Measurements from ENCODE around the gene CRYBG3.

Gene CRYBG3

DNA sequence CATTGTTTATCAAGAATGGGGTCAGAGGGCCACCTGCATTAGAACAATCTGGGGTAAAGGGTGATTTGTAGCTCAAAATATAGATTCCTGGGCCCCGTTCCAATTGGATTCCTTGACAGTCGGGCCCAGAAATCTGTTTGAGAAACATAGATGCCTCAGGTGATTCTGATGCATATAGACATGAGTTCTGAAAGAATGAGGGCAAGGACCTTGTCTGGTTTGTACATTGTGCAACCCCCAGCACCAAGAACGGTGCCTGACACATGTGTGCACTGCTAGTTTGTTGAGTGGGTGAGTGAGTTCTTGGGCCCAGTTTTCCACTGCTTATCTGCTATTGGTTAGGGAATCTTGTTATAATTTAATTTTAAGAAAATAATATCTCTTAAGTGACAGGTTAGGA is 16.6 kb downstream of the CRYBG3 start:
- no peak for DNase-seq (ENCODE audit: low read depth)

DNA sequence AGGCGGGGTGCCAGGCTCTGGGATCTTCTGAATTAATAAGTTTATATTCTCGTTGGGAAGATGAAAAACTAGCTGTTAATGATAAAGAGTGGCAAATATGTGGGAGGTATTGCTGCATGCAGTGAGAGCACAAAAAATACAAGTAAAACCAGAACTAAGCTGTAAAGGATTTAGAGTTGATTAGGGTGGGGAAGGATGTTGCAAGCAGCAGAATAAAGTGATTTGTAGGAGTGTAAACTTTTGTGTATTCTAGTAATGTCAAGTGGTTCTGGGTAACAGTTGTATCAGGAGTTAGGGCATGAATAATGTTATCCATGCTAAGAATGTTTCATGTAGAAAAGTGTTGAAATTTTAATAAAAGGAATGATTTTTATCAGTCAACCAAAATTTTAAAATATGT is 18.1 kb downstream of the CRYBG3 start:
- no peak for DNase-seq (ENCODE audit: low read depth)

DNA sequence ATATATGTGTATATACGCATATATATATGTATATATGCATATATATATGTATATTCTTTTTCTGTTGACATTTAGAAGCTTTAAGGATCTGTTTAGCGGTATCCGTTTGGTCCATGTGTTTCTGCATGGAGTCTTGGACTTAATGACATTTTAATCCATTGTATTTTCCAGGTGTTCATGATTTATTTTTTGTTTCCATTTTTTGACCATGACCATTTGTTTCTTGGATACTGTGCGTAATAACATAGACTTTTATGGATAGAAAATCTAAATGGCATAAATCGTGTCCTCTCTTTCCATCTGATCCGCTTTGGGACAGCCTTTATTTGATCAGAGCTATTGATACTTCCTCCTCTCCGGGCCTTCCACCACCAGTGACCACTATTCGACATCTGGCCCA is 19.5 kb downstream of the CRYBG3 start:
- no peak for DNase-seq (ENCODE audit: low read depth)

DNA sequence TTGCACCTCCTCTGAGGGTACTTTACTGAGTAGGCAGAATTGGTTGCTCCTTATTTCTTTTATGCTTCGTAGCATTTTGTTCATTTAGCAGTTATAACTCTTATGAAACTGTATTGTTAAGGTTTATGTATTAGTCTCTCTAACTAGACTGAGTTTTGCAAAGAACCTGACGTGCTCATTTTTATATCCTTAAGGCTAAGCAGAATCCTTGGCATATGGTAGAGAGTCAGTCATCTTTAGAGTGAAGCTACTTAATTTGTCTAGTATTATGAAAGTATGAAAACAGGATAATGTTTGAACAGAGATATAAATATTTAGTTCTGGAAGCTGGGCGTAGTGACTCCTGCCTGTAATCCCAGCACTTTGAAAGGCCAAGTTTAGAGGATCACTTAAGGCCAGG is 20.1 kb downstream of the CRYBG3 start:
- DNase-seq (ENCODE audit: low read depth): no peak

DNA sequence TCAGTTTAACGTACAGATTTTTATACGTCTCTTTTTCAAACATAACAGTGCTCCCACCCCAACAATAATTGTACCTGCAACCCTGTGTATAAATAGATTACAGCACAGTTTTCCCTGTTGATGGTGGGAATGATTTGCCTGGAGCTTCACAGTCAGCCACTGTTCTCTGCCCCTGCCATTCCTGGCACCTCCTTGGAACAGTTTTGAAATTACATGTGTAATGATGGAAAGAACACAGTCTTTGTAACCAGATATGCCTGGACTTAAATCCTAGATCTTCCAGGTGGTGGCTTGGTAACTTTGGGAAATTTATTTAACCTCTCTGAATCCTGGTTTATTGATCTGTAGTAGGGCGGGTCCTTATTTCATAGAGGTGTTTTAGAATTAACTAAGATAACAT is 27.0 kb downstream of the CRYBG3 start:
- no peak for DNase-seq (ENCODE audit: low read depth)

DNA sequence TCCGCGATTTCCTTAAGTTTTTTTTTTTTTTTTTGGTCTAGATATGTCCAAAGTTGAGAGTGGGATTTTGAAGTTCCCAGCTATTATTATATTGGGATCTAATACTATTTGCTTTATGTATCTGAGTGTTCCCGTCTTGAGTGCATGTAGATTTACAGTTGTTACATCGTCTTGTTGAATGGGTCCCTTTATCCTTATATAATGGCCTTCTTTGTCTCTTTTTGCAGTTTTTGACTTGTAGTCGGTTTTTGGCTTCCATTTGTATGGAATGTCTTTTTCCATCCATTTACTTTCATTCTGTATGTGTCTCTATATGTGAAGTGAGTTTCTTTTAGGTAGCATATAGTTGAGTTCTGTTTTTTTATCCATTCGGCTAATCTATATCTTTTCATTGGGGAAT is 35.6 kb downstream of the CRYBG3 start:
- no peak for DNase-seq (ENCODE audit: low read depth)

DNA sequence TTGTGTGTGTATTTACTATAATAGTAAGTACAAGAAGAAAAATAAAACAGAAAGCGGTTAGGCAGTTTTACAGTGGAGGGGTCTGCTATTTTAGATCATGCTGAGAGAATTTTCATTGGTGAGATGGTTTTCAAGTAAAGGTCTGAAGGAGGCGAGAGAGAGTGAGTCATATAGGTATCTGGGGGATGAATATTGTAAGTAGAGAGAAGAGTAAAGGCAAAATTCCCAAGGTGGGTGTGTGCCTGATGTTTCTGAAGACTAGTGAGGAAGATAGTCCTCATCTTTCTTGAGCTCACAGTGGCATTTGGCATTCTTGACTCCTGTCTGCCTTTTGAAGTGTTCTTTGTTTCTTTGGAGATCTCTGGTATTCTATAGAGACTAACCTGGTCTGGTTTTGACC is 38.6 kb downstream of the CRYBG3 start:
- no peak for DNase-seq (ENCODE audit: low read depth)

DNA sequence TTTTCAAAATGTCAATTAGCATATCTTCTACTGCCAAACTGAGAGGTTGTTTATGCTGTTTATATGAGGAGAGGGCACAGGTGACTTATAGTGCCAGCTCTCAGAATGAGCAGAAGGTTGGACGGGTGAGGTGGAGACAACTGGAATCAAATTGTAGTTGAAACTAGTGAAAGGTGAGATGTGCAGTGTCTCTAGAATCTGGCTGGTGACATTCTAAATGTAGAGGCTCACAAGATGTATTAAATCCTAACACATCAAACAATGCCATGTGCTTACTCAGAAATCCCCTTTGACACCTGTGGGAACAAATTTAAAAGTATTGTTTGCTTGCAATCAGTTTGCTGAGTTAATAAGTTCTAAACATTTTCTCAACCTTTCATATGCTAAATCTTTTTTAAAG is 40.8 kb downstream of the CRYBG3 start:
- no peak for DNase-seq (ENCODE audit: low read depth)

DNA sequence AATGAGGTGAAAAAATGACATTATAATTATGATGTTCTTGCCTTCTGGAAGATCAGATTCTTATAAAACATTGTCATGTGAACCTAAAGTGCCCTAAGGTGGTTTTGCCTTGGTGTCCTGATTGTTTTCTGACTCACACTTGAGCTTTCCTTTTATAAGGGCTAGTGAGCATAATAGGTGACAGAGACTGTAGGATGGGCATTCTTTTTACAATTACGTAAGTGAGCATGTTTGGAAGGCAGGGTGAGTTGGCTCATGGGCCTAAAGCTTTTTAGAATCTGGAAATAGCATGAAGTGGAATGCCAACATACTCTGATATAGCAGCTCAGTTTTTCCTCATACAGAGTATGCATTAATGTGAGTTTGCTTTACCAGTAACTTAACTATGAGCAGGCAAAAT is 41.2 kb downstream of the CRYBG3 start:
- no peak for DNase-seq (ENCODE audit: low read depth)

DNA sequence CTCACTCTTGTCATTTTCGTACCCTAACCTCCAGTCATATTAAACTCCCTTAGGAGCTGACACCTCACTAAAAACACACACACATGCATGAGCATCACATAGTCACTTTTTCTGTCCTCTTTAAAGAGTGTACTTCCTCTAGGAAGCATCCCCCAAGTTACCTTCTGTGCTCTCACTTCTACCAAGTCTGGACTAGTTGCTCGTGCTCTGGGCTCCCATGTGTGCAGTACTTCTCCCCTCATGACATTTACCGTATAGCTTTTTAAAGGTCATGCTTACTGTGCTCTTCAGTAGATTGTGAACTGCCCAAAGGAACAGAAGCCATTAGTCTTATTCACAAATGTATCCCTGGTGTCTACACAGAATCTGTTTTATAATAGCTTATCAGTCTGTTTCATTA is 42.0 kb downstream of the CRYBG3 start:
- DNase-seq (ENCODE audit: low read depth): no peak

DNA sequence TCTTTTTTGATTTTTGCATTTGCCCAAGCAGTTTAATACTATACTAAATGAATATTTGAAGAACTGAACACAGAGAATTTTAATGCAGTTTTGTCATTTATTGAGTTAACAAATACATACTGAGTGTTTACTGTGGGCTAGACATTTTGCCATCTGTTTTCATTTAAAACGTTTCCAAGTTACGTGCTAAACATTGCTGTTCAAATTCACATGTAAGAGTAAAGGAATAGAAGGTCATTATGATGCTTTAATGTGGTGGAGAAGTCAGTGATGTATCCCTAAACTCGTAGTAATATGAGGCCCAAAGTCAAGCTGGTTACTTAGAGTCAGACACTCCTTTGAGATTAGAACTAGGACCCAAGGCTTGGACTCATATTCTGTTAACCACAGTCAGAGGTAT is 49.4 kb downstream of the CRYBG3 start:
- DNase-seq (ENCODE audit: low read depth): no peak

DNA sequence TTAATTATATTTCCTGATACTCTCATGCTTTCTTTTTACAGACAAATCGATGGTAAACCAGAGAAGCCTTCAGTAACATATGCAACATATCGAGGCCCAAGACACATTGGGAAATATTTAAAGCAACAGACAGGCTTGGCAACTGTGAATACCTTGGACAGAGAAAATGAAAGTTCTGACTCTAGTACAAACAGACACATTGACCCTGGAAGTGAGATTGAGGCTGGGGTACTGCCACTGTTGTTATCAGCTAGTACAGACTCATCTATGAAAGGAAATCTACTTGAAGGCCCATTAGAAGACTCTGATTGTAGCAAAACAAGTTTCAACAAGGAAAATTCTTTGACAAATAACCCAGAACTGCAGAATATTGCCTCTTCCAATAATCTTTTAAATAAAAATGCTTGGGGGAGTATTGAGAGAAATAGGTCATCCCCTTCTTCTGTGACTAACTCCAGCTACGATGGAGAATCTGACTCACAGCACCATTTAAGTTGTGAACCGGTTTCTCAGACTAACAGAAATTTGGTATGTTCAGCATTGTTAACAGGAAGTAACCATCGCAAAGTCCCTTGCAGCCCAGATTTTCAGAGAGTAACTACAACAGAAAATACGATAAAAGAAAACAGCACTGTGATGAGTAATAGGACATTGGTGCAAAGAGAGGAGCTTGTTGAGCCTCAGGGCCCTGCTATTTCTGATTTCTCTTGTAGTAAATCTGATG is 50.2 kb downstream of the CRYBG3 start:
- no peak for DNase-seq (ENCODE audit: low read depth)

DNA sequence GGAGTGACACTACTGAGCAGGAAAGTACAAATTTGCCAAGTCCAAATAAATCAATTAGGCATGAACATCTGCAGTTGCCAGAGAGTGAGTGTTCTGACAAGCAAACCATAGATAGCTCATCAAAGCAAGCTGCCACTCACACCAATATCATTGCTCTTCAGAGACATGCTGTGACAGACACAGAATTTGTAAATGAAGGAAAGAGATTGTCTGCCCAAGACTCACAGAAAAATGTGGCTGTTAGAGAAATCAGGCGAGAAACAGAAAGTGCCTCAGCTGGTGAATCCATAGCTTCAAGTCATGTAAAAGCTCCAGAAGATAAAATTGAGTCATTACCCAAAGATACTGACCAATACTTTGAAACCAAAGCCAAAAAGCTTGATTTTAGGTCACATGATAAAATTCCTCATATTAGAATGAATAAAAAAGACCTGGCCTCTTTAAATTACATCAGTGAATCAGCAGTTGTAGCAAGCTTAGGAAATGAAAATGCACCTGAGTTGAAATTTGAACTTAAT is 50.8 kb downstream of the CRYBG3 start:
- DNase-seq (ENCODE audit: low read depth): no peak

DNA sequence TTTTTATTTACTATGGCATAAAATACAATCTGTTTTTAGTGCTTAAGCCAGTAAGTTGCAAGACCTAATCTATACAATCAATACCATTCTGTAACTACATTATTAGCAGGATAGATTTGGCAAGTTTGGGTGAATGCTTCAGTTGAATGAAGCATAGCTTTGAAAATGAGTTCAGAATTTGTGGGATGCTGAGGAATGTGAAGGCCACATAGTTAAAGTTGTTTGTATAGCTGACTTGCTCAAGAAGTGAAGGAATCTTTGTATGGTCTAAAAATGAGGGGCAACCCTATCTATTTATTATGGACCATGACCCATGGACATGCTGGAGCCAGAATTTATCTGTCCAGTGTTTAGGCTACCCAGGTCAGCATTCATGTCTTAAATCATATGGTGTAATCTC is 58.5 kb downstream of the CRYBG3 start:
- no peak for DNase-seq (ENCODE audit: low read depth)

DNA sequence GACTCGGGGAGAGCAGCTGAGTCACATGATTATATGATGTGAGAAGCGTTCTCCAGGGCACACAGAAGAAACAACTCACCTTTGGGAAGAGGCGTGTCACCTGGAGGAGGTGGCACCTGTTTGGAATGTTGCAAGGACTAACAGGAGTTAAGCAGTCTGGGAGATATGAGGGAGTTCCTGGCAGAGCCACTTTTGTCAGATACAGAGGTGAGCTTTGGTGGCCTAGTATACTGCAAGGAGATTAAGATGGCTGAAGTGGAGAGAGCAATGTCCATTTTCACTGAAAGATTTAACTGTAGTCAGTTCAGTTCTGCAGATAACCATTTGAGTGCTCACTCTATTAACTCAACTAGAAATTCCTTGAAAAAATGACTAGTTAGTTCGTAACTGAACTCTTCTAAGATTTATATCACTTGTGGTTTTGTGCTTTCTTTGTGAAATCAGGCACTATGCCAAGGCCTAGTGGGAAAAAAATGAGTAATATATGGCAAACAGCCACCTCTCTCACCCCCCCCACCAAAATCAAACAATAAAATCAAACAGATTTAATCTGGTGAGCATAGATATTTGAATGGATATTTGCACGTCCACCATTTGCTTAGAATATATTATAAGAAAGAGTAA is 61.3 kb downstream of the CRYBG3 start:
- no peak for DNase-seq (ENCODE audit: low read depth)

DNA sequence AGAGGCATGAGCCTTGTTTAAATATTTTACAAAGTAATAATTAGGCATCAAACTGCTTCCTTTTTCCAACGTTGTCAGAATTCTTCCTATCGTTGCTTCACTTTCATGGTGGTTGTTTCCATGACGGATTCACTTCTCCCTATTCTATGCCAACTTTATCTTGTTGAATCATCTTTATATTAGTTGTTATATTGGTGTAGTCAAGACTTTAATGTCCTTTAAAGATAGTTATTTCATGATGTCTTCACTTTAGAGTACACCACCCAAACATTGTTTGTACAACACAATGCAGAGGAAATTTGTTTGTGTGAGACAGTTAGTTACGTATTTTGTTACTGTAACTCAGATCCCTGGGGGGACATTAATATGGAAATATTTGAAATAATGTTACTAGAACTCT is 61.9 kb downstream of the CRYBG3 start:
- DNase-seq (ENCODE audit: low read depth): no peak

DNA sequence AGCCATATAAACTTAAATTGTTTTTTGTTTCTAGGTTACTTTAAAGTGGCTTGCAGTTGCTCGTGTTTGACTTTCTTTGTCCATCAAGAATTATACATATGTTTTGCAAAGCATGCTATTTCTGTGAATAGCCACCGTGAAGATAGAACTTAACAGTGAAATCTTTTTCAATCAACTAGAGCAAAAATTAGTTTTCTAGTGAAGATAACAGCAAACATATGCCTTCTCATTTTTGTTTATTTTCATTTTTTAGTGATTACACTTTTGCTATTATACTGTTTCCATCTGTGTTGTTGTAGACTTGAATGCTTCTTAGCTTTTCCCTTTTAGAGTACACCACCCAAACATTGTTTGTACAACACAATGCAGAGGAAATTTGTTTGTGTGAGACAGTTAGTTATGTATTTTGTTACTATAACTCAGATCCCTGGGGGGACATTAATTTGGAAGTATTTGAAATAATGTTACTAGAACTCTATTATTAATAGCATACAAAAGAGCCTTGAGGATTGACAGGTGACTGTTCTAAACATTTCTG is 62.8 kb downstream of the CRYBG3 start:
- no peak for DNase-seq (ENCODE audit: low read depth)

DNA sequence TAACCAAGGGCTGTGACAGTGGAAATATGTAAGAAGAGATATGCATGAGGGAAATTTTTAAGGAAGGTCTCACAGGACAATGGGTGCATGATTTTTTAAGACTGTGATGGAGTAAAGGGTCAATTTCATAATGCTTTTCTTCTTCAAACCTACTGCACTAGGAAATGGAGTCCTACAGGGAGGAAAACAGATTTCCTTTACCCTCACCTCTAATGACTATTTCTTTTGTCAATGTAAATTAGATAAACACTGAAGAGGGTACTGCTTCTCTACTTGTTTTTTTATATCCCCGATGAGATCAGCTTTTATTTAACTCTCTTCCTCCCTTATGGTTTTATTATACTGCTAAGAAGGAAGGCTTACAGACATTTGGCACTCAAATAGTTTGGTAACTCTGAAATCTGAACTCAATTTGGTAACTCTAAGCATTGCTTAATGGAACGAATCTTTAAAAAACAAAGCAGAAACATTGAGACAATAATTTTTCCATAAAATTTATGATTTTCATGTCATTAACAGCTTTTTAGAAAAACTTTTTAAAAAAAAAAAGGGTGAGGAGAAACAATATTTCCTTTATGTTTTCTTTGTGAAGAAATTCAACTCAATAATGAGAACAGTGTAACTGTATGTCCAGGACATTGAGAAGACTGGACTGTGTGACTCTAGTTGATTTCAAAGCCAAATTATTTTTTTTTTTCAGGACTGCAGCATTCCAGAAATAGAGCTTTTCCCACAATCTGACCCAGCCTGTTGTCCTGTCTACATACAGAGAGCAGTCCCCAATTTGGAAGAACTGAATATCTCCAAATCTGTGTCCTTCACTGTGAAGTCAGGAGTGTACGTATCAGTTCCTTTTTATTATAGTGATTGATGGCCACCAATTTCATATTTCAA is 64.4 kb downstream of the CRYBG3 start:
- no peak for DNase-seq (ENCODE audit: low read depth)

DNA sequence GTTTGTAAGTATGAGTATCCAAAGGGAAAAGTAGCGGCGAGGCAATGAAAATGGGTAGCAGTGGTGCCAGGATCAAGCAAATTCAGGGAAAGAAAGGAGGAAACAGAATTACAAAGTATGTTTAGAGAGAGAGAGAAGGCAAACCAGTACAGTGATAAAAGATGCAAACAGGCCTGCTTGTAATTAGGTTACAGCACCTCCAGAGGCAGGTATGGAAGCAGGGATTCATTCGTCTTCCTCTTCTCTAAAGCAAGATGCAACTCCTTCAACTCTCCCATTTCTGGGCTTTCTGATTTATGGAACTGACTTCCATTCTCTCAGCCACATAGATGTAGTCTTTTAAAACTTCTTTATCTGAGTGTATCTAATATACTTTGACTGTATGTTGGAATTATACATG is 68.0 kb downstream of the CRYBG3 start:
- DNase-seq (ENCODE audit: low read depth): no peak

DNA sequence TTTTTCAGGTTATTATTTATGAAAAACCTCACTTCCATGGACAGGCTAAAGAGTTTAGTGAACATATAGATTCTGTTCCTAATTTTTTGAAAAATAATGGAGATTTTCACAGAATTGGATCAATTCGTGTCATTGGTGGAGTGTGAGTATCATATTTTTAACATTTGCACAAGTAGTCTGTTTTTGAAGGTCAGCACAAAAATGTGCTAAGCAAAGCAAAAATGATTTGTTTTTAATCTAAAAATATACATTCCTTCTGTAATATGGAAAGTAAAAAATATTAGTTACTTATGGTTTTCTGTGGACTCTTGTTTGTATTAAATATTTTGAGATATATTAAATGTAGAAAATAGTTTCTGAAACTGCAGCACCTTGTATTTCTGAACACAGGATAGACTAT is 71.0 kb downstream of the CRYBG3 start:
- DNase-seq (ENCODE audit: low read depth): no peak

DNA sequence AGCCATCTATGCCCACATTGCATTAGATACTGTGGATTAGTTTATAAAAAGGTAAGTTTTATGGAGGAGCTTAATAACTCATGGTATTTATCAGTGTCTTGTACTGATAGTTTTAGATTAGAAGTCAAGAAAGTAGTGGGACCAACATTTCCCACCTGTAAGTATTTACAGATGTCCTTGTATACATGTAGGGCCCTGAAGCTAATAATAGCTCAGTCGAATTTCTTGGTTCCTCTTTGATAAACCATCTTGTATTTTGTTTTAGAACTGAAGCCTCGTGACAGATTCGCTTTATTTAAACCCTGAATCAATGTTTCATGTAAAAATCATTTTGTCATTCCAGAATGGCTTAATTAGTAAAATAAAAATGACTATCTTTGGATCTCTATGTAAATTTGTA is 73.4 kb downstream of the CRYBG3 start:
- no peak for DNase-seq (ENCODE audit: low read depth)

DNA sequence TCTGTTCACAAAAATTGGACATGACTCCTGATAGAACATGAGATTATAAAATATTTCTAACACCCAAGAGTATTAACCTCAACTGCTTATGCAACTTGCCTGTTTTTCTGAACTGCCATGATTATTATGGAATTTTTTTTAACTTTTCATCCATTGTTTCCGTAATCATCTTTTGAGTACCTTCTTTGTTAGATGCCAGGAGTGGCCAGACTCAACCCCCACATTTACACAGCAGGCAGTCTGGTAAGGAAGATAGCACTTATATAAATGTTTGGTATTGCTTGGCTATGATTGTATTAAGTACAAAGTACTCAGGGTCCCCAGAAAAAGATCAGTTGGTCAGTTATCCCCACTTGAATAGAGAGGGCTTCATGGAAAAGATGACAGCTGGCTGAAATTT is 74.3 kb downstream of the CRYBG3 start:
- no peak for DNase-seq (ENCODE audit: low read depth)

DNA sequence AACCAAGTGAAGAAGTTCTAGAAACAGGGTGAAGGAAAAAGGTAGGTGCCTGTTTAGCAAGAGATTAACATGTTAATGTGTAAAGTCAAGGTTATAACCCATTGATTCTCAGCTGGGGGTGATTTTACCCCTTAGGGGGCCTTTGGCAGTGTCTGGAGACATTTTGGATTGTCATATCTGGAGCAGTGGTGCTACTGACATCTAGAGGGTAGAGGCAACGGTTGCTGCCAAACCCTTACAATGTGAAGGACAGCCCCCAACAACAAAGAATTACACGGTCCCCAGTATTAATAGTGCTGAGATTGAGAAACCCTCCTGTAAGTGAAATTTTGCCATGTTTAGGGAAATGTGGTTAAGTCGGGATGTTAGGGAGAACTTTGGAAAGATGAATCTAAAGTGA is 74.7 kb downstream of the CRYBG3 start:
- DNase-seq (ENCODE audit: low read depth): no peak
